Neural progenitor cell (in vitro differentiated cells): ENCODE results near the gene HNMT. TPM values are rescaled to one million over a fixed set of nuclear protein-coding genes. Genes with fewer than 3 reads are reported as not detected.

ENCODE experiments used
- DNase-seq: peaks from one replicate; pipeline ENCODE4 v3.0.0-alpha.2; 2016; ENCODE audit warnings: low spot score
- H2AFZ ChIP-seq: fragments of 200-600 bp; sonication (generic); replicated peaks from 2 replicates; pipeline ENCODE4 v1.6.1; 2016; ENCODE audit warnings: antibody characterized with exemption
- H3F3A ChIP-seq: fragments of 200-600 bp; sonication (generic); 2 replicates; pipeline ENCODE4 v1.6.1; 2016; ENCODE audit warnings: antibody characterized with exemption, low read depth
- H3K27ac ChIP-seq: fragments of 200-600 bp; sonication (generic); 2 replicates; pipeline ENCODE4 v1.5.1; 2016; ENCODE audit warnings: mild to moderate bottlenecking
- H3K27me3 ChIP-seq: fragments of 200-600 bp; sonication (generic); 2 replicates; pipeline ENCODE4 v1.6.1; 2016; ENCODE audit warnings: mild to moderate bottlenecking, moderate library complexity
- H3K36me3 ChIP-seq: fragments of 200-600 bp; sonication (generic); 2 replicates; pipeline ENCODE4 v1.5.1; 2016
- H3K4me1 ChIP-seq: fragments of 200-600 bp; sonication (generic); 2 replicates; pipeline ENCODE4 v1.6.1; 2016; ENCODE audit warnings: mixed run types
- H3K4me2 ChIP-seq: fragments of 200-600 bp; sonication (generic); 2 replicates; pipeline ENCODE4 v1.6.1; 2016
- H3K4me3 ChIP-seq: fragments of 200-600 bp; sonication (generic); 2 replicates; pipeline ENCODE4 v1.5.1; 2016
- H3K79me2 ChIP-seq: fragments of 200-600 bp; sonication (generic); 2 replicates; pipeline ENCODE4 v1.6.1; 2016; ENCODE audit warnings: low read depth
- H3K9ac ChIP-seq: fragments of 200-600 bp; sonication (generic); 2 replicates; pipeline ENCODE4 v1.6.1; 2016
- H3K9me3 ChIP-seq: fragments of 200-600 bp; sonication (generic); 2 replicates; pipeline ENCODE4 v1.5.1; 2016; ENCODE audit warnings: low read depth
- H4K20me1 ChIP-seq: fragments of 200-600 bp; sonication (generic); 2 replicates; pipeline ENCODE4 v1.6.1; 2016; ENCODE audit warnings: low read depth
- H3K27ac Mint-ChIP-seq: 3 replicates; pipeline ENCODE4 v1.8.0; 2021; ENCODE audit warnings: mixed read lengths
- H3K27me3 Mint-ChIP-seq: 2 replicates; pipeline ENCODE4 v1.8.0; 2022; ENCODE audit warnings: low read depth, mild to moderate bottlenecking, inconsistent platforms, moderate library complexity, mixed read lengths; ENCODE audit not compliant: insufficient read depth
- H3K36me3 Mint-ChIP-seq: 3 replicates; pipeline ENCODE4 v1.8.0; 2021; ENCODE audit warnings: mixed read lengths
- H3K4me1 Mint-ChIP-seq: 3 replicates; pipeline ENCODE4 v1.8.0; 2021; ENCODE audit warnings: mixed read lengths
- H3K4me3 Mint-ChIP-seq: 3 replicates; pipeline ENCODE4 v1.8.0; 2021; ENCODE audit warnings: mild to moderate bottlenecking, moderate library complexity, mixed read lengths
- H3K9me3 Mint-ChIP-seq: 3 replicates; pipeline ENCODE4 v1.8.0; 2020; ENCODE audit warnings: mixed read lengths
- EZH2 ChIP-seq: fragments of 200-600 bp; sonication (generic); IDR thresholded peaks from 2 replicates; pipeline ENCODE4 v1.6.1; 2017; ENCODE audit warnings: antibody characterized with exemption, mild to moderate bottlenecking, moderate library complexity
- EZH2phosphoT487 ChIP-seq: fragments of 200-600 bp; sonication (generic); IDR thresholded peaks from 2 replicates; pipeline ENCODE4 v1.6.1; 2017; ENCODE audit warnings: antibody characterized with exemption
- total RNA-seq: library from RNA; depleted of rRNA; stranded (reverse); fragments of >200 nt; gene quantifications from 2 replicates; pipeline ENCODE4 v1.2.3, GENCODE V29; 2015; ENCODE audit warnings: low replicate concordance
- TF ChIP-seq, protein P1 (sequence below): fragments of 200-600 bp; sonication (generic); IDR thresholded peaks from 2 replicates; pipeline ENCODE4 v1.5.1; 2017; ENCODE audit warnings: antibody characterized with exemption, mild to moderate bottlenecking

Gene HNMT
- total RNA-seq, 1 donor from 2014 or later: 1.6 TPM

DNA sequence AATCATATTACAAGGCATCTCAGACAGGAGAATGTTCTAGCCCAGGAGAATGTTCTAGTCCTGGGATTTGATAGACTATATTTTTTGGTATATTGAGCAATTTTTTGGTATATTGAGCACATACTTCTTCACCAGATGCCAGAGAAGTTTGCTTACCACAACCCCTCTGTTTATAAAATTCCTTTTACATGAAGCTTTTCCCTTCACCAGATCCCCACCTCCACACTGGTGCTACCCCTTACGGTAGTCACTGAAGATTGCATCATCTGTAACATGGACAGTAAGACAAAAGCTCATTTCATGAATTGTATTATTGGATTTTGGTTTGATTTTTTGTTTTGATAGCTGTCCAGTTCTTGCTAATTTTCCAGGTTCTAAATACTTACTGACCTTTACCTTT, 7.2 kb upstream of the HNMT start:
- H3K9me3 Mint-ChIP-seq: no peaks in the 10 kb centered on the region
- H3K4me3 Mint-ChIP-seq: no peak overlapping the region
- no peak overlapping the region for H3K9ac ChIP-seq
- H3K4me1 ChIP-seq: peaks cover 9% of the 10 kb centered on the region
- no peaks in the 10 kb centered on the region for H3K4me1 Mint-ChIP-seq
- no peak overlapping the region for H2AFZ ChIP-seq
- no peaks in the 10 kb centered on the region for H3K79me2 ChIP-seq
- H3K36me3 ChIP-seq: no peaks in the 10 kb centered on the region
- H3K4me3 ChIP-seq: no peak overlapping the region
- no peak overlapping the region for H3K27ac ChIP-seq
- no peaks in the 10 kb centered on the region for H3F3A ChIP-seq
- no peaks in the 10 kb centered on the region for H3K36me3 Mint-ChIP-seq
- no peaks in the 10 kb centered on the region for H3K9me3 ChIP-seq
- H3K4me2 ChIP-seq: no peak overlapping the region
- no peaks in the 10 kb centered on the region for H4K20me1 ChIP-seq
- no peak for DNase-seq
- no peaks in the 10 kb centered on the region for H3K27me3 ChIP-seq
- TF ChIP-seq EZH2: no peak
- no peak for TF ChIP-seq EZH2phosphoT487
- TF ChIP-seq, protein P1, sequence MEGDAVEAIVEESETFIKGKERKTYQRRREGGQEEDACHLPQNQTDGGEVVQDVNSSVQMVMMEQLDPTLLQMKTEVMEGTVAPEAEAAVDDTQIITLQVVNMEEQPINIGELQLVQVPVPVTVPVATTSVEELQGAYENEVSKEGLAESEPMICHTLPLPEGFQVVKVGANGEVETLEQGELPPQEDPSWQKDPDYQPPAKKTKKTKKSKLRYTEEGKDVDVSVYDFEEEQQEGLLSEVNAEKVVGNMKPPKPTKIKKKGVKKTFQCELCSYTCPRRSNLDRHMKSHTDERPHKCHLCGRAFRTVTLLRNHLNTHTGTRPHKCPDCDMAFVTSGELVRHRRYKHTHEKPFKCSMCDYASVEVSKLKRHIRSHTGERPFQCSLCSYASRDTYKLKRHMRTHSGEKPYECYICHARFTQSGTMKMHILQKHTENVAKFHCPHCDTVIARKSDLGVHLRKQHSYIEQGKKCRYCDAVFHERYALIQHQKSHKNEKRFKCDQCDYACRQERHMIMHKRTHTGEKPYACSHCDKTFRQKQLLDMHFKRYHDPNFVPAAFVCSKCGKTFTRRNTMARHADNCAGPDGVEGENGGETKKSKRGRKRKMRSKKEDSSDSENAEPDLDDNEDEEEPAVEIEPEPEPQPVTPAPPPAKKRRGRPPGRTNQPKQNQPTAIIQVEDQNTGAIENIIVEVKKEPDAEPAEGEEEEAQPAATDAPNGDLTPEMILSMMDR: no peak
- H3K27ac Mint-ChIP-seq: no peak overlapping the region
- H3K27me3 Mint-ChIP-seq: no peaks in the 10 kb centered on the region

DNA sequence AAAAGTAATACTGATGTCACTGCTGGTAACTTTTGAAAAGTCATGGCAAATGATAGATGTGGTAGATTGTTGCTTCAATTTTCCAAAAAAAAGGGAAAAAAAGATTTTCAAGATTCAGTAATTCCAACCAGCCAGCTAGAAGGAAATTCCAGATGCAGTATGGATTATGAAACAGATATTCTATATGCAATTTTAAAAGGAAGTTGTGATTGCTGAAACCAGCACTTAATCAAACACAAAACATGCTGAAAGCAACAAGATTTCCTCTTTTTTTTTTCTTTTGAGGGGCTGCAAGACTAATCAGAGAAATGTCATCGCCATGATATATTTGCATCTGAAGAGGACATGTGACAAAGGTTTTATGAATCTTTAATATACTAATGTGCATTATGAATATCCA, 5.1 kb upstream of the HNMT start:
- no peaks in the 10 kb centered on the region for H3K36me3 ChIP-seq
- peaks cover 8% of the 10 kb centered on the region for H3K4me1 ChIP-seq

DNA sequence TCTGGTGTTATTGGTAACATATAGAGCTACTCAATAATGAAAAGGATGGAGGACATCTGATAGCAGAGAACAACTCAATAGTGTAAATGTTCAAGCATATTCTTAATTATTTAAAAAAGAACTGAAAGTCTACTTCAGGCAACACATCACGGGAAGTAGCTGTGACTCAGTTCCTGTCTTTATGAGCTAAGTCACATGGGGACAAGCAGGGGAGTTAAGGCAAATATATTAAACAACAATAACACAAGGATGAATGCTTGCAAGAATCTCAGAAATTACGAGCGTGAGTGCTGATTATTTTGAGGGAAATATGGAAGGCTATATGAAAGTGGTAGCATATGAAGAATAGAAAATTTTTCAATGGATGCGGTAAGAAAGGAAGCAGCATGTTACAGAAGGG, 4.0 kb upstream of the HNMT start:
- Histone ChIP-seq H3K36me3 (no peaks in the 10 kb centered on the region), H3K27me3 (no peaks in the 10 kb centered on the region), H3K4me1 (peaks cover 18% of the 10 kb centered on the region), H4K20me1 (no peaks in the 10 kb centered on the region), H3F3A (peaks cover 5% of the 10 kb centered on the region), H3K9me3 (no peaks in the 10 kb centered on the region), H3K4me3 (no peak overlapping the region), H3K9ac (no peak overlapping the region), H3K79me2 (no peaks in the 10 kb centered on the region), H3K27ac (no peak overlapping the region), H3K4me2 (no peak overlapping the region), H2AFZ (no peak overlapping the region)
- no peak for TF ChIP-seq EZH2
- TF ChIP-seq, protein P1: no peak
- no peak for TF ChIP-seq EZH2phosphoT487
- H3K4me3 Mint-ChIP-seq: no peak overlapping the region
- no peak for DNase-seq
- no peaks in the 10 kb centered on the region for H3K36me3 Mint-ChIP-seq
- H3K4me1 Mint-ChIP-seq: peaks cover 17% of the 10 kb centered on the region
- no peak overlapping the region for H3K27ac Mint-ChIP-seq
- H3K27me3 Mint-ChIP-seq: no peaks in the 10 kb centered on the region
- no peaks in the 10 kb centered on the region for H3K9me3 Mint-ChIP-seq

More for the DNA sequence above, 5.1 kb upstream of the HNMT start:
- H3K79me2 ChIP-seq: no peaks in the 10 kb centered on the region
- no peak overlapping the region for H3K4me2 ChIP-seq
- Mint-ChIP-seq H3K4me1 (peaks cover 8% of the 10 kb centered on the region), H3K36me3 (no peaks in the 10 kb centered on the region), H3K27me3 (no peaks in the 10 kb centered on the region), H3K27ac (no peak overlapping the region), H3K9me3 (no peaks in the 10 kb centered on the region), H3K4me3 (no peak overlapping the region)
- H3K9me3 ChIP-seq: no peaks in the 10 kb centered on the region
- H2AFZ ChIP-seq: no peak overlapping the region
- no peak overlapping the region for H3K27ac ChIP-seq
- TF ChIP-seq, protein P1: no peak
- TF ChIP-seq EZH2 (no peak), EZH2phosphoT487 (no peak)
- no peak overlapping the region for H3K9ac ChIP-seq
- H3K4me3 ChIP-seq: no peak overlapping the region
- no peaks in the 10 kb centered on the region for H4K20me1 ChIP-seq
- no peak for DNase-seq
- peaks cover 5% of the 10 kb centered on the region for H3F3A ChIP-seq
- no peaks in the 10 kb centered on the region for H3K27me3 ChIP-seq
